Measurements from ENCODE around the gene TRIM31. TPM values are rescaled to one million over a fixed set of nuclear protein-coding genes. Genes with fewer than 3 reads are reported as not detected.

Gene TRIM31
- total RNA-seq, 1 experiment from 2014 or later, result not detected

DNA sequence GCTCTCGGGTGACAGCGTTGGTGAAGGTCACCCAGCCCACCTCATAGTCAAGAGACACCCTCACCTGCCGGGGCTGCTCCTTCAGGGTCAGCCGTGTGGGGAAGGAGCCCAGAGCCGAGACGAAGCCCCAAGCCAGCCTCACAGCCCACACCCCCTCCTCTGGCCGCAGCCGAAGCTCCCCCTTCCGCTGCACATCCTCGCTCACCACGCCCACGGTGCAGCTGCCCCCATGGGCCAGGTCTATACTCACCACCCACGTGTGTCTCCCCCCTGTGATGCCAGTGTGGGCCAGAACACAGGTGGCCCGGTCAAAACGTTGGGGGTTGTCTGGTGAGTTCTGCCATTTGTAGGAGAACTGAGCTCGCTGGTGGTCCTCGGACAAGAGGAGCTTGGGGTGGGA is 41.2 kb upstream of the TRIM31 start:
- no peak overlapping the region for H3K9ac ChIP-seq (ENCODE audit: extremely low read depth, insufficient read length, low read length)
- no peak overlapping the region for H4K5ac ChIP-seq (ENCODE audit: insufficient read length, low read depth, low read length)
- Mint-ChIP-seq H3K9me3 (no peaks in the 10 kb centered on the region), H3K4me3 (no peak overlapping the region), H3K4me1 (peaks cover 2% of the 10 kb centered on the region in 2 experiments; a peak in 1 of 4 replicates), H3K36me3 (ENCODE audit: insufficient read depth in 1 of 3, low read depth in 3 of 3) (no peaks in the 10 kb centered on the region), H3K27ac (no peak overlapping the region), H3K27me3 (ENCODE audit: low read depth) (peaks cover 66% of the 10 kb centered on the region)
- no peaks in the 10 kb centered on the region for H3K9me3 ChIP-seq (ENCODE audit: control insufficient read depth, low read depth, low read length)
- H2AK5ac ChIP-seq (ENCODE audit: insufficient read length, low read length), result no peak overlapping the region
- no peak for TF ChIP-seq CTCF (conservative IDR thresholded peaks at IDR 0.05)
- no peak overlapping the region for H2BK120ac ChIP-seq (ENCODE audit: low read depth, low read length, poor library complexity, severe bottlenecking)
- H2BK20ac ChIP-seq (ENCODE audit: low read depth, low read length, poor library complexity, severe bottlenecking), result no peak overlapping the region
- no peaks in the 10 kb centered on the region for H4K20me1 ChIP-seq (ENCODE audit: control insufficient read depth, insufficient read depth, insufficient read length)
- H4K91ac ChIP-seq (ENCODE audit: insufficient read length, low read depth, low read length), result no peak overlapping the region
- no peak overlapping the region for H3K4ac ChIP-seq (ENCODE audit: low read depth, low read length)
- no peaks in the 10 kb centered on the region for H3K4me1 ChIP-seq (ENCODE audit: insufficient read depth, low read length)
- H3K4me2 ChIP-seq (ENCODE audit: insufficient read depth, insufficient read length, low read length), result no peak overlapping the region
- no peak overlapping the region for H3K27ac ChIP-seq (ENCODE audit: insufficient read length, low read depth, low read length)
- no peak overlapping the region for H4K8ac ChIP-seq (replicated peaks; ENCODE audit: insufficient read length, low read depth, low read length)
- H2BK5ac ChIP-seq (ENCODE audit: insufficient read length, low read length), result no peak overlapping the region
- no peak overlapping the region for H2BK15ac ChIP-seq (ENCODE audit: low read depth, low read length)
- no peak overlapping the region for H2BK12ac ChIP-seq (ENCODE audit: insufficient read length, low read depth, low read length)
- H3K79me1 ChIP-seq (ENCODE audit: insufficient read depth, low read depth, low read length, poor library complexity, severe bottlenecking), result no peaks in the 10 kb centered on the region
- H3K14ac ChIP-seq (ENCODE audit: insufficient read depth, low read length), result no peak overlapping the region
- H3K18ac ChIP-seq (ENCODE audit: insufficient read length, low read depth, low read length), result no peak overlapping the region
- H3K23me2 ChIP-seq (ENCODE audit: insufficient read length, low read depth, low read length, poor library complexity, severe bottlenecking), result no peaks in the 10 kb centered on the region
- no peaks in the 10 kb centered on the region for H3K27me3 ChIP-seq (ENCODE audit: insufficient read depth, low read length)
- no peak for DNase-seq
- WGBS (ENCODE audit: extremely low coverage, insufficient read length, low lambda C conversion rate), result no CpG with 5 or more reads among the region's 17 CpGs
- H3K56ac ChIP-seq (ENCODE audit: insufficient read length, low read depth, low read length), result no peak overlapping the region
- H3K23ac ChIP-seq (ENCODE audit: insufficient read length, low read depth, low read length), result no peak overlapping the region
- H2AFZ ChIP-seq (ENCODE audit: low read length), result no peak overlapping the region
- no peak overlapping the region for H3T11ph ChIP-seq (ENCODE audit: low read length)
- no peaks in the 10 kb centered on the region for H3K79me2 ChIP-seq (ENCODE audit: insufficient read depth, low read length)
